NCI-H748 treated with DMSO at 0.1 percent for 48 hours (cell line): ENCODE data around the gene PGM3.

Experiments
- DNase-seq: peaks from one replicate; lab custom pipeline; 2025; lab: John Stamatoyannopoulos, UW

Gene PGM3

DNA sequence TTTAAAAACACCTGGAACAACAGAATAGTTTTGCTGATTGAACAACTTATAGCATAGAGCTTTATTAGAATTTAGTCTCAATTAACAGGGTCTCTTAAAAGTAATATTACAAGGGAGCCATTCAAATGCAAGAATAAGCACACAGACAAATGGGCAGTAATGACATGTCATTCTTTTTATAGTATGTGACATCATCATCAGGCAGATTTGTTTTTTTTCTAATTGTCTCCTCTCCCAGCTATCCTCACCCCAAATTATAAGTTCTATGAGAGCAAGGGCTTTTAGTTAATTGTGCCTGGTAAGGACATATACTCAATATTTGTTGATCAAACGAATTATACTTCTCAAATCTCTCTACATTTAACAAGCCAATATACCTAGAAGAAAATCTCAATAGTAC is 11.0 kb downstream of the PGM3 start:
- no peak for DNase-seq

DNA sequence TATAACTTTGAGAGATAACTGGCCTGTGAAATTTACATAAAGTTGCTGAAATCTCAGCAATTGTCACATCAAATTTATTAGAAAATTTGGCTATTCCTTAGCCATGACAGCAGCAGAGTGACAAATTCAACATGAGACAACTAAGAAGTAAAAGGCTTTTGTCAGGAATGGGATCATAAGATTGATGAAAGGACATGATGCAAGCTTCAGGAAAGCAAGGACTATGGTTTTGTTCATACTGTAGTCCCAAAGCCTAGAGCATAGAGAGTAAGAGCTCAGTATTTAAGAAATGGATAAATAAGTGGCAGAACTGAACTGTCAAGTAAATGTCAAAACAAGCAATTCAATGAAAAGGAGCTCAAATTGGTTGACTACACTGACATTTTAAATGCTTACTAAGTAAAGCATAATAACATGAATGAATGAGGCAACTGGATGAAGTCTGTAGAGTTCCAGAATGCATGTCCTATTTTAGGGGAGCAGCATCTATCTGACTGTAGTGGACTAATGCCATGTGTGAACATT is 12.6 kb downstream of the PGM3 start:
- DNase-seq: no peak

DNA sequence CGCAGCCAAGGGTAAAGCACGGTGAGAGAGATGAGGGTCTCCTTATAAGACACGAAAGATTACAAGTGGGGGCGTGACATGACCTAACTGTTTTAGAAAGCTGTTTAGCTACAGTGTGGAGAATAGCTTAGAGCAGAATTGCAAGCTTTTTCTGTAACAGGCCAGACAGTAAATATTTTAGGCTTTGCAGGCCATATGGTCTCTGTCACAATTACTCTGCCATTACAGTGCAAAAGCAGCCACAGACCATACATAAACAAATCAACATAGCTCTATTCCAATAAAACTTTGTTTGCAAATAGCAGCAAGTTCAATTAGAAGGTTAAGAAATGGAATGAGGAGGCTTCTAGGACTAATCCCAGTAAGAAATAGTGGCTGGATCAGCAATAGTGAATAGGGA is 16.8 kb downstream of the PGM3 start:
- DNase-seq: no peak

DNA sequence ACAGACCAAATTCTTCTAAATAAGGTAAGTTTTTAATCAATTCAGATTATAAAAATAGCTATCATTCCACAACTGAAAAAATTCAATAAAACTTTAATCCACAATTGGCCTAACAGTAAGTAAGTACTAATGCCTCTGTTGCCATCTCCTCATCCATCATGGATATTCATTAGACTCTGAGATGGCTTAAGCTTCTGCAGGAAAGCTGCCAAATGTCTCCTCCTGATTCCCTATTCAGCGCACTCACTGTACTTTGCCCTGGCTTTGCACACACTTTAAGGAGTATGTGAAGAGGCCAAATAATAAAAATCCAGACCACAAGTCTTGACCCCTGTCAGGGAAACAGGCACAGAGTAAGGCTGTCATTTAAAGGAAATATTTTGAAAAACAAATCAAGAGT is 23.6 kb downstream of the PGM3 start:
- no peak for DNase-seq

DNA sequence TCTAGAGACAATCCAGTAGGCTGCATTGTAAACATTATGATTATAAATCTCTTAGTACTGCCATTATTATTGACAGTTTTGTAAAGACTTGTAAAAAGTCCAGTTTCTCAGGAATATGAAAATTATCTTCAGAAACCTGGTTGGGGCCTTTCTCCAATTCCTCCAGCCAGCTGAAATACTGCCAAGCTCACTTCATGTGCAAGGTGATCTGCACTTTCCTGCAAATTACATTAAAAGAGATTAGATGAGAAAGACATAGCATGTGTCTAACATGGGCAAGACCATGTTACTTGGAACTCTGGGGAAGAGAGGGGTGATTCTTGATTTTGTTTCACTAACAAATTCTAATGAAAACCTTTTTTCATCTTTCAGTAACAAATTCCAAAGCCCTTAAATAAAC is 24.0 kb downstream of the PGM3 start:
- DNase-seq: no peak

DNA sequence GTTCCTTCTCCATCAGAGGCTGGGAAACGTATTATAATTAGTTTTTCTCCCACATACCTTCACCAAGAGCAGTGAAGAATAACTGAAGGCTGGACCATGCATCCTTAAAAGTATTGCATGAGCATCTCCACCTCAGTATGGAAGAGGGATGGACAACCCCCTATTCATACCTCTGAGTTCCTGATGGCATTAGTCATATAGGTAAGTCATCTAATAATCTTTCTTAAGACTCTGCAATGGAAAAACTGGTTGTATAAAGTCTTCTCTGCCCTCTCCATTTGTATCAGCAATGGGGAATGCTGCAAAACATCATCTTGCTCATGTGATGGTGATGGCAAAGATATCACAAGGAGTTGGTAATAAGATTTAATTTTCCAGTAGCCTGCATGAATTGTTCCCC is 24.5 kb downstream of the PGM3 start:
- no peak for DNase-seq

DNA sequence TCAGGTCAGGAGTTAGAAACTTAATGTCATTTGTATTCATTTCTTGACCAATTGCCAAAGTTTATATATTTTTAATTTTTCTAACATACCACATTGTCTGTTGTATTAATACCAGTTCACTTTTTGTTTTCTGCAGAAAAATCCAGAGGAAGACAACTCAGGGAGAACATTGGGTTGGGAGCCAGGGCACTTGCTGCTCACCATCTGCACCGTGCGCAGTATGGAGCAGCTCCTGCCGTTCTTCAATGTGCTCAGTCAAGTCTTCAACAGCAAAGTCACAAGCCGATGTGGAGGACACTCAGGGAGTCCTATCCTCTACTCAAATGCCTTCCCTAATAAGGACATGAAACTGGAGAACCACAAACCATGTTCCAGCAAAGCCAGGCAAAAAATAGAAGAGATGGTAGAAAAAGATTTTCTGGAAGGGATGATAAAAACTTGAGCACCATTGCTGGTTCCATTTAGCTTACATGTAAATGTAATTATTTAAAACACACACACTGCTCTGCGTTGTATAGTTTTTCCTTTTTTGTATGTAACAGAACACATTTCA is 25.3 kb downstream of the PGM3 start:
- no peak for DNase-seq

DNA sequence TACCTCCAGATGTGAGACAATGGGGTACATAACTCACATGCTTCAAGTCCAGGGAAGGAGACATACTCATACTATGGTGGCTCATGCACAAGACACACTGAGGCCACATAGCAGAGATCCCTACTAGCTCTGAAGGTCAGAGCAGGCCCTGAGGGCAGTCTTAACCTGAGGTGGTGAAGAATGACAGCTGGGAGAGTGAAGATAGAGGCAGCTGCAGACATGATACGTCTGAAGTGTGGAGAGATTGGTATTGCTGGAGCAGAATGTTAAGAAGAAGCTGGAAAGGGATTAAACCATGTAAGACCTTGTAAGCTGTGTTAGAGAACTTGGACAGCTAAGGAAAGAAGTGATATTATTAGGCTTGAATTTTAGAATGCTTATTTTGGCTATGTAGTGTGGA is 32.9 kb downstream of the PGM3 start:
- no peak for DNase-seq

DNA sequence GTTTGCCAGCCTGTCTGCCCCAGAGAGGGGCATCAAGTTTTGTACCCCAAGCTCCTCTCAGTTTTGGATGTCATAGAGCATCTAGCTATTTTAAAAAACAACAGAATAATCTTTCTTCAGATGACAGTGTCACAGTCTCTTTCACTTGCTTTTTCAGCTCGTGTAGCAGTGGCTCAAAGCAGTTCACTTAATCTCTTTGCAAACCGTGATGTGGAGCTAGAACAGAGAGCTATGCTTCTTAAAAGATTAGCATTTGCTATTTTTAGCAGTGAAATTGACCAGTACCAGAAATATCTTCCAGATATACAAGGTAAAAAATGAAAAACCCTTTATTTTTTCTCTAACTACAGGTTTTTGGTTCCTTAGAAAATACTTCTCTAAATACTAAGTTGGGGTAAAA is 37.3 kb downstream of the PGM3 start:
- no peak for DNase-seq

DNA sequence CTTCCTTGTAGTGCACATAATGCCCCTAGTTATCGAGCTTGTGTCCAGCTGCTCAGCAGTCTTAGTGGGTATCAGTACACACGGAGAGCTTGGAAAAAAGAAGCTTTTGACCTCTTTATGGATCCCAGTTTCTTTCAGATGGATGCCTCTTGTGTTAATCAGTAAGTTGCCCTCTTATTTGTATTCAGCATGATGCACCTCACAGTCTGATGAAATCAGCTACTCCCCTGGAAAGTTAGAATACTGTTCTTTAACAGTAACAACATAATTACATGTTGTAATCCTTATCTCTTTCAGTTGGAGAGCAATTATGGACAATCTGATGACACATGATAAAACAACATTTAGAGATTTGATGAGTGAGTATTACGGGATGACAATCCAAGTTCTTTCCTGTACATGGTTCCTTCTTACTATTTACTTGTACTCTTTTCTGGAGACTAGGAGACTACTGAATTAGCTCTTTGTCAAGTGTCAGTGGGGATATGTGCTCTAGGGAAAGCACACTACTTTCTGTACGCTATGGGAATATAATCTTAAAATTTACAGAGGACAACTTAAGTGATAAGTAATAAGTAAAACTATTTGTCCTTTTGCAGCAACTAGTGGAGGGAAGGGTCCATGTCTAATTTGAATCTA is 39.1 kb downstream of the PGM3 start:
- peak; percentile 2 for DNase-seq

DNA sequence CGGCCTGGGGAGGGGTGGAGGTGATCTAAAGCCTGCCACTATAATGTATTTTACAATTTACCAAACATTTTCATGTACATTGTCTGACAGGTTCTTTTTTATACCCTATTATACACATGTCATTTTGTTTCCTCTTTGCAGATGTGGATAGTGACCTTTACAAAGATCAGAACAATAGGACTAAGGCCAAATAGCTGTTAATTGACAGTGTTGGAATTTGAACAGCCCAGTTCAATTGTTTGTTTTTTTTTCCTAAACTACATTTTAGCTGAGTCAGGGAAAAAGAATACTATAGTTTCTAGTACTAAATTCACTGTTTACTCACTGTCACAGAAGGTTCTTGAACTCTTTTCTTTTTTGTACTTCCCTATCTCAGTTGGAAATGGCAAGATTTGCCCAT is 40.2 kb downstream of the PGM3 start:
- DNase-seq: no peak

DNA sequence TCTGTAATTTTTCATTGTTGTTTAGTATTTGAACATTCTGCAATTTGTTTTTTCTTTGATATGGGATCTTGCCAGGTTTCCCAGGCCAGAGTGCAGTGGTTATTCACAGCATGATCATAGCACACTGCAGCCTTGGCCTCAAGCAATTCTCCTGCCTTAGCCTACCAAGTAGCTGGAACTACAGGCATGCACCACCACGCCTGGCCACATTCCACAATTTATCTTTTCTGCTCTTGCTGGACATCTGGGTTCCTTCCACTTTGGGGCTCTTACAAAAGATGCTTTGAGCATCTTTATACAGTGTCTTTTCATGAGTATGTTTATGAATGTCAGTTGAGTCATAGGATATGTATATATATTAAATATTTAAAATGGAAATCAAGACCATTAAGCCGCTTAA is 42.0 kb downstream of the PGM3 start:
- no peak for DNase-seq

DNA sequence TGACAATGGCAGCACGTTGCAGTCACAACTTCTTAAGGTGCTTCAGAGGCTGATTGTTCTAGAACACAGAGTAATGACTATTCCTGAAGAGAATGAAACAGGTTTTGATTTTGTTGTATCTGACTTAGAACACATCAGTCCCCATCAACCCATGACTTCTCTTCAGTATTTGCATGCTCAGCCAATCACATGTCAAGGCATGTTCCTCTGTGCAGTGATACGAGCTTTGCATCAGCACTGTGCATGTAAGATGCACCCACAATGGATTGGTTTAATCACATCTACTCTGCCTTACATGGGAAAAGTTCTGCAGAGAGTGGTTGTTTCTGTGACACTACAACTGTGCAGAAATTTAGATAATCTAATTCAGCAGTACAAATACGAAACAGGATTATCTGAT is 54.3 kb downstream of the PGM3 start:
- no peak for DNase-seq

DNA sequence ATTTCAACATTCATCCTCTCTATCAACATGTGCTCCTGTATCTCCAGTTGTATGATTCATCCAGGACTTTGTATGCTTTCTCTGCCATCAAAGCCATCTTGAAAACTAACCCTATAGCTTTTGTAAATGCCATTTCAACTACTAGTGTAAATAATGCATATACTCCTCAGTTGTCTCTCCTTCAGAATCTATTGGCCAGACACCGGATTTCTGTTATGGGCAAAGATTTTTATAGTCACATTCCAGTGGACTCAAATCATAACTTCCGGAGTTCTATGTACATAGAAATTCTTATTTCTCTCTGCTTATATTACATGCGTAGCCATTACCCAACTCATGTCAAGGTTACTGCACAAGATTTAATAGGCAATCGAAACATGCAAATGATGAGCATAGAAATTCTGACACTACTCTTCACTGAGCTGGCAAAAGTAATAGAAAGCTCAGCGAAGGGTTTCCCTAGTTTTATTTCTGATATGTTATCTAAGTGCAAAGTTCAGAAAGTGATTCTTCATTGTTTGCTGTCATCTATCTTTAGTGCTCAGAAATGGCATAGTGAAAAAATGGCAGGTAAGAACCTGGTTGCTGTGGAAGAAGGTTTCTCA is 54.8 kb downstream of the PGM3 start:
- no peak for DNase-seq

DNA sequence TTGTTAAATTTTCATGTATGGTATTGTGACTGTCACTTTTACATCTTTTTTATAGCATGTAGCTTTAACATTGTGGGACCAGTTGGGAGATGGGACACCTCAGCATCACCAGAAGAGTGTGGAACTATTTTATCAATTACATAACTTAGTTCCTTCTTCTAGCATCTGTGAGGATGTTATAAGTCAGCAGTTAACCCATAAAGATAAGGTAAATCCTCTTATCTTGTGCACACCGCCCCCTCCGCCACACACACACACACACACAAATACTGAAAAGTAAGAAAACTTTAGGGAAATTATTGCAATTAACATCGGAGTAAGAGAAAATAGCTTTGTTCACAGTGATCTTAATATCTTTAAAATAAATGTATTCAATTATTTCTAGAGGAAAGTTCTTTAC is 60.9 kb downstream of the PGM3 start:
- DNase-seq: no peak

DNA sequence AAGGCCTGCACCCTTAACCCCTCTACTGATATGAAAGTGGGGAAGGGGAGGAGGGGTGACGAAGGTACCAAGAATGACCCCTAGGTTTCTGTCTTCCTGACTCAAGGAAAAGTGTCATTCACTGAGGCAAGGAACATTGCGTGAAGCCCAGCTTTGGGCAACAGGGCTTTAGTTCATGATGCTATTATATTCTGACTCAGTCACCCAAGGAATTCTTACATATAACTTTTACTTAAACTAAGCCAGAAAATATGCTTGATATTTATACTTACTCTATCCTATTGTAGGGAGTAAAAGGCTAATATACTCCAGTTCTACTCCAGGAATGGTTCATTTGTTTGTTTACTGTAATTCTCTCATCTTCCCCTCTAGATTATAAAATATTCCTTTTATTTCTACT is 65.1 kb downstream of the PGM3 start:
- no peak for DNase-seq

DNA sequence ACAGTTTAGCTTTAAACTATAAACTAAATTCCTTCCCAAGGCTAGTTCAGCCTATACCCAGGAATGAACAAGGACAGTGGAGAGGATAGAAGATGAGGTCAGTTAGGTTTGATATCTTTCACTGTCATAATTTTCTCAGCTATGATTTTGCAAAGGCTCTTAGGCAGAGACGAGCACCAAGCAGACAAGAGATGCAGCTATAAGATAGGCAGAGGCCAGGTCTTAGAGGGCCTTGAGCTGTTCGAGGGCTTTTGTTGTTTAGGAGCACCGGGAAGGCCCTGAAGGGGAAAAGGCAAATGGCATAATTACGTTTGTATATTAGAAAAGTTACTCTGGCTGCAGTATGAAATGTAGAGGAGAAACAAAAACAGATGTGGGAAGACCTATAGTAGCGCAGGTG is 65.8 kb downstream of the PGM3 start:
- DNase-seq: no peak

DNA sequence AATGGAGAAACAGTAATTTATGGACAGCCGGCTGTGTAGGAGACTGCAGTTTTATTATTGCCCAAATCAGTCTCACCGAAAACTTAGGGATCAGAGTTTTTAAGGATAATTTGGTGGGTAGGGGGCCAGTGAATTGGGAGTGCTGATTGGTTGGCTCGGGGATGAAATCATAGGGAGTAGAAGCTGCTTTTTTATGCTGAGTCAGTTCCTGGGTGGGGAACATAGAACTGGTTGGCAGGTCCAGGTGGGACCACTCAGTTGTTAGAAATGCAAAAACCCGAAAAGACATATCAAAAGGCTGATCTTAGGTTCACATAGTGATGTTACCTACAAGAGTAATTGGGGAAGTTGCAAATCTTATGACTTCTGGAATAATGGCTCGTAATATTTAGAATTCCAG is 66.3 kb downstream of the PGM3 start:
- no peak for DNase-seq

DNA sequence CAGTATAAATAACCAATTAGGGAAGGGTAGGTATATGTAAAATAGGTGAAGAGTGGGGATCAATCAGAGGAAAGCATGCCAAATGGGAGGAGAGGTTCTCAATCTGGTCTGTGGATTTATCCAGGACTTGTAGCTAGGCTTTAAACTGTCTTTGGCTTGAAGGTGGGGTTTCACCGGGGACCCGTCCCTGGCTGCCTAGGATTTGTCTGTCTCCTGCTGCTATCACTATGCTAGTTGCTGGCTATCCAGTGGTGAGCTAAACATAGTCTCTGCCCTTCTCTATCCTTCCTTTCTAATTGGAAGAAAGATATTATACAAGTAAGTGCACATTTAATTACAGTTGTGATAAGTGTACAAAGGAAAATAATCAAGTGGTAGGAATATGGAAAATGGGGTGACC is 66.8 kb downstream of the PGM3 start:
- DNase-seq: no peak

DNA sequence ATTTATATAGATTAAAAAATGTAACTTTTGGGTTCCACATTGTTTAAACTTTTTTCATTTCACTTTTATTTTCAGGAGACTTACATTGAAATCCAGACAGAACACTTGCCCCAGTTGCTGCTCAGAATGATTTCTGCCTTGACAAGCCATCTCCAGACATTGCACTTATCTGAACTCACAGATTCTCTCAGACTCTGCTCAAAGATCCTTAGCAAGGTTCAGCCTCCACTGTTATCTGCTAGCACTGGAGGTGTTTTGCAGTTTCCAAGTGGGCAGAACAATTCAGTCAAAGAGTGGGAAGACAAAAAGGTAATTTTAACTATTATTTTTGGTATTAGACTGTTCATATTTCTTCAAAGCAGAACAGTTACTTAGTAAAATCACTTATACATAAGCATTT is 67.6 kb downstream of the PGM3 start:
- no peak for DNase-seq

DNA sequence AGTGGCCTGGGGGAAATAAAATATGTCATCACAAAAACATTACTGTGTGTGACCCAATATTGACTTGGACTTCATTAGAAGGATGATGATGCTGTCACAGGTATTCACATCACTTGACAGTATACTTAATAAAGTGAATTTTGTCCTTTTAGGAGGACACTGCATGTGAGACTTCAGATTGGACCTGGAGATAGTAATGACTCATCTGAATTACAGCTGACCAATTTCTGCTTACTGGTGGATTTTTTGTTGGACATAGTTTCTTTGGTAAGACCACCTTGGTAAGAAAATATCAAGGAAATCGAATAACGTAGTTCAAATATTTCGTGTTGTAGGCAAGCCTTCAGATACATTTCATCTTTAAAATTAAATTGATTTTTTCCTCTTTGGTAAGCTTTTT is 68.5 kb downstream of the PGM3 start:
- DNase-seq: no peak

DNA sequence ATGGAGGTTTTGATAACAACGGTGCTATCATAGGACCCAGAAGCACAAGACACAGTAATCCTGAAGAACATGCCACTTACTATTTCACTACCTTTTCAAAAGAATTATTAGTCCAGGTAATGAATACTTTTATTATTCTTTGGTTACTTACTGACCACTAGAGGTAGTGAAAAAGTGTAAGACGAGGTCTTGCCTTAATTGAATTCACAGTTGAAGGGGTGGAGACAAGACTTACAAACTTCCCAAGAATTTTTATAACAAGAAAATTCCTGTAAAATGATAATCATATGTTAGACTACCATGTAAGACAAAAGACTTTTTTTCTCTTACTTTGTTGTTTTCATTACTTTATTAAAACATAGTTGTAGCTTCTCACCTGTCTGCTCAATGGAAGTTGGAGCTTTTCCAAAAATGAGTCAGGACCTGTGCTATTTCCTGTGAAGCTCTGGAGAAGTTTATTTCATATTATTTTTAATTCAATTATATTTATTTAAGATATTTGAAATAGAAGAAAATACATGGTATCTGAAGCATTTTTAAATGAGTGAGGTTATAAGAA is 73.2 kb downstream of the PGM3 start:
- no peak for DNase-seq

DNA sequence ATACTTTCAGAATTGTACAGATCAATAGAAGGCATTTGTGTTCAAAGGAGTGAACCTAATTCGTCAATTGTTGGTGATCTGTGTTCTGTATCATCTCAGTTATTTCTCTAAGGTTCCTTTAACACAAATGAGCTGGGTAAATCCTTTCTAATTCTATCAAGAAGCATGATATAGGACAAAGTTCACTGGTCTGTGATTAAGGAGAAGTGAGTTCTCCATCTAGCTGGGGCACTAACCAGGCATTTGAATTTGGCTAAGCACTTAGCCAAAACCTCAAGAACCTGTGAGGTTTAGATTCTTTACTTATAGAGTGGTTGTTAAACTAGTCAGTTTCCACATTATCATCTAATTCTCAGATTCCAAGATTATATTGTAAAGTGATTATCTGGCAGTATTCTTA is 75.3 kb downstream of the PGM3 start:
- DNase-seq: no peak
